ENCODE results near the gene GTF2A1.
"Not testable (repeated sequence)": the region's sequence is repeated elsewhere in the genome, so short reads cannot be mapped to it uniquely, and the experiment has no call there.

Gene GTF2A1

GRCh38 chr14:81224222-81224621 is 3.5 kb upstream of the GTF2A1 start:
- DNase-seq: no peak

DNA sequence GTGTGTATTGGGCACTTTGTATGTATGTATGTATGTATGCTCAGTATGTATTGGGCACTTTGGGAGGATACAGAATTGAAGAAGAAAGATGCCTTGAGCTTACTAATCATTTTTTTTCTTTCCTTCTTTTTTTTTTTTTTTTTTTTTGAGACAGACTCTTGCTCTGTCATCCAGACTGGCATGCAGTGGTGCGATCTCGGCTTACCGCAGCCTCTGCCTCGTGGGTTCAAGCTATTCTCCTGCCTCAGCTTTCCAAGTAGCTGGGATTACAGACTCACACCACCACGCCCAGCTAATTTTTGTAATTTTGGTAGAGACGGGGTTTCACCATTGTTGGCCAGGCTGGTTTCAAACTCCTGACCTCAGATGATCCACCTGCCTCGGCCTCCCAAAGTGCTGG is 3.0 kb upstream of the GTF2A1 start:
- not testable (repeated sequence) for DNase-seq

DNA sequence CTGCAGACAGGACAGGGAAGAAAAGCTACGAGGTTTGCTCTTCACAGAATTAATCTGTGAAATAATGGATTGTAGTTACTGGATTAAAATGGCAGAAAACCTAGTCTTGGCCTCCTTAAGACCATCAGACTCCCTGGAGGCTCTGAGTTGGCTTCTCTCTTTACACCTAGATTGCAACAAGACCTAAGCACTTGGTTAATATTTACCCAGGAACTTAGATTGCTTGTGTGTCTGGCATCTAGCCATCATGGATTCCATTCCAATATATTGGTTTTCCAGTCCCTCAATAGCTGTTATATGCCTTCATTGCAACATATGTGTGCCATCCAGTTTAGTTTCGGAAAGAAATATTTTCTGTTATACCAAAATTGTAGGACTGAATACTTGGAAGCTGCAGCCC is 1.9 kb upstream of the GTF2A1 start:
- no peak for DNase-seq

- no peak for DNase-seq
Measured at GRCh38 chr14:81222126-81222525, 1.4 kb upstream of the GTF2A1 start.

- no peak for DNase-seq
Measured at GRCh38 chr14:81221579-81222102, 882 bp upstream of the GTF2A1 start.

DNA sequence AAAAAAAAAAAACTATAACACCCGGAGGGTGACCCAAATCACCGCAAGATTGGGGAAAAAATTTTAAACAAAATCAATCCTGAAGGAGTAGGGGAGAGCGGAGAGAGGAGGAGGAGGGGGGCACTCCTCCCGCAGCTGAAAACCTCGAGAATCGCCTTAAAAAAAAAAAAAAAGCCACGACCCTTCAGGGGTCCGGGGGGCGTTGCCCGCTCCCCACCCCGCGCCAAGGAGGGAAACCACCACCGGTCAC is 254 bp downstream of the GTF2A1 start:
- DNase-seq: no peak

DNA sequence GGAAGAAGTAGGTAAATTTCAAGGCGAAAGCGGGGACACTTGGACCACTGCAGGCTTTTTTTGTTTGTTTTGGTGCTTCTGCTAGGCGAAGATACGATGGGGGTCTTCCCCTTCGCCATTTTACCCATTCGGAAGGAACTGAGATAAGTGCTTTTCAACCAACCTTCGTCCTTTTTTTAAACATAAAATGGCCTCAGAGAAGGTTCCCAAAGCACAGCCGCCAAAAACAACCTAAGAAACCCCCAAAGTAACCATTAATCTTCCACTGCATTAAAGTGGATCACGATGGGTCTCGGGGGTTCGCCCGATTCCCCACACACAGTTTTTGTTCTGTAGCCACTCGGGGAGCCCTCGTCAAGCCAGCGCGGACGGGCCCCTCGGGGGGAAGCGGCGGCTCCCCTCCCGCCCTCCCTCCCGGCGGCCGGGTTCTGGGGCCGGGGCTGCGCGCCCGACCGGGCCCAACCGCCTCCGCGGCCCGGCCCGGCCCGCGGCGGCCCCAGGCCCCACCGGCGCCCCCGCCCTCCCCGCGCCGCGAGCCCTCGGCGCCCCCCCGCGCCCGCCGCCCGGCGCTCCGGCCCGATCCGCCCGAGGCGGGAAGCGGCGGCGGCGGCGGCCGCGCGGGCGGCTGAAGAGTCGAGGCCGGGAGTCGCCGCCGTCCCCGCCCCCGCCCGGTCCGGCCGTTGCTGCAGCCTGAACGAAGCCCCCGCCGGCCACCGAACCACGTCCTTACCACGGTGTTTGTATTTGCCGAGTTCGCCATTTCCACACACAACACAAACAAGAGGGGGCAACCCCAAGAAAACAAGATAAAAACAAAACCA is 790 bp downstream of the GTF2A1 start:
- DNase-seq: peak; percentile 92

DNA sequence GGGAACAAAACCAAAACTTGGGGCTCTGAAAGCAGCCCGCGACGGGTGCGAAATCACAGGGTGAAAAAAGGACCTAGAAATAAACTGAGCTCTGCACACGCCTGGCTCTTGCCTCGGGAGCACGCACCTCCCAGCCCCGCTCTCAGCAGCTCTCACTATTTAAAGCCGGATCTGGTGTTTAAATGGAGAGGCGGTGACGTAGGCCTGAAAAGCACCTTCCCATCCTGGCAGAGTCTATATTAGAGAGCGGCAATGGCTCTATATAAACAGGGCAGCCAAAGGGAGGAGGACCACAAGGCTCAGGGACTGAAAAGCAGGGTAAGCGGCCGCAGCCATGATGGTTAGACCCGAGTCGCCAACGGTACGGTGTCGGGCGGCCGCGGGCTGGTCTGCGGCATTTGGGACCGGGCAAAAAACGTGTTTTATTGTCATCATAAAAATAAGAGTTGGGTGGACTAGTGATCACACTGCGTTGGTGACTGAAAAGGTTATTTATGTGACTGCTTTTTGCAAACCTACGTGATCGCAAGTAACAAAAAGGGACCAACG is 1.5 kb downstream of the GTF2A1 start:
- peak; percentile 100 for DNase-seq

GRCh38 chr14:81211844-81212243 is 8.9 kb downstream of the GTF2A1 start:
- DNase-seq: peak; percentile 54

DNA sequence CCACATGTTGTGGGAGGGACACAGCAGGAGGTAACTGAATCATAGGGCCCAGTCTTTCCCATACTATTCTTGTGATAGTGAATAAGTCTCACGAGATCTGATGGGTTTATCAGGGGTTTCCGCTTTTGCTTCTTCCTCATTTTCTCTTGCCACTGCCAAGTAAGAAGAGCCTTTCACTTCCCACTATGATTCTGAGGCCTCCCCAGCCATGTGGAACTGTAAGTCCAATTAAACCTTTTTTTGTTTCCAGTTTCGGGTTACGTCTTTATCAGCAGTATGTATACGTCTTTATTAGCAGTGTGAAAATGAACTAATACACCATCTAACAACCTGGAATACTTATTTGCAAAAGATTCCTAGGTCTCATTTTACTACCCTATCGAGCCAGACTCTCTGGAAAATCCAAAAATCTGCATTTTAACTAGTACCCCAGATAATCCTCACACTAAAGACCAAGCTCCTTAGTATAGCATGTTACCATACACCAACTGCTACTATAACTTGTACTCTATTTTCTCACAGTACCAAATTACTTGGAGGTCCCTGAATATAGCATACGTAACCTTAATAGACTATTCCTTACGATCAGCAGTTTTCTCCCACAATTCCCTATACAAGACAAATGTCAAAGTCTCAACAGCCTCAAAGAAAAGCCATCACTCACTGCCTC is 11.5 kb downstream of the GTF2A1 start:
- no peak for DNase-seq

DNA sequence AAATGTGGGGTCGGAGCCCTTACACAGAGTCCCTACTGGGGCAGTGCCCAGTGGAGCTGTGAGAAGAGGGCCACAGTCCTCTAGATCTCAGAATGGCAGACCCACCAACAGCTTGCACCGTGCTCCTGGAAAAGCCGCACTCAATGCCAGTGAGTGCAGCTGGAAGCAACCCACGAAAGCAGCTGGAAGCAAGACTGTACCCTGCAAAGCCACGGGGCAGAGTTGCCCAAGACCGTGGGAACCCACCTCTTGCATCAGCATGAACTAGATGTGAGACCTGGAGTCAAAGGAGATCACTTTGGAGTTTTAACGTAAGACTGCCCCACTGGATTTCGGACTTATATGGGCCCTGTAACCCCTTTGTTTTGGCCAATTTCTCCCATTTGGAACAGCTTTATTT is 12.3 kb downstream of the GTF2A1 start:
- no peak for DNase-seq

GRCh38 chr14:81206115-81206514 is 14.6 kb downstream of the GTF2A1 start:
- DNase-seq: no peak

GRCh38 chr14:81205639-81206038 is 15.1 kb downstream of the GTF2A1 start:
- no peak for DNase-seq

GRCh38 chr14:81200054-81200453 is 20.7 kb downstream of the GTF2A1 start:
- no peak for DNase-seq

GRCh38 chr14:81199084-81199483 is 21.7 kb downstream of the GTF2A1 start:
- no peak for DNase-seq

DNA sequence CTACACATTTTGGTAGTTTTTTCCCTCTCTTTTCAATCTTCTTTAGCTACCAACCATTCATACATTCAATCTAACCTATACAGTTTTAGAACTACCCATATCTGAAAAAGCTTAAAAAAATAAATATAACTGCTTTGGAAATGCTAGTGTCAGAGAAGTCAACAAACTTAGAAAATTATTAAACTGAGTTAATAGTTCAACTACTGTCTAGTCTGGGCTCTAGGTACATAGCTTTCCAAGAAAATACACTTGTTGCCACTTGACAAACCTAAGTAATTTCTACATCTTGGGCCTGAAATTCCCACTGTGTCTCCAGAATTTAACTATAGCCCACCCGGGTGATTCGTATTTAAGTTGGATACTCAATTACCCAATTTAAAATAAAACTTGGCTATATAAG is 22.1 kb downstream of the GTF2A1 start:
- DNase-seq: no peak

- no peak for DNase-seq
Measured at GRCh38 chr14:81193924-81194633, 26.7 kb downstream of the GTF2A1 start.

- no peak for DNase-seq
Measured at GRCh38 chr14:81192594-81192993, 28.2 kb downstream of the GTF2A1 start.

DNA sequence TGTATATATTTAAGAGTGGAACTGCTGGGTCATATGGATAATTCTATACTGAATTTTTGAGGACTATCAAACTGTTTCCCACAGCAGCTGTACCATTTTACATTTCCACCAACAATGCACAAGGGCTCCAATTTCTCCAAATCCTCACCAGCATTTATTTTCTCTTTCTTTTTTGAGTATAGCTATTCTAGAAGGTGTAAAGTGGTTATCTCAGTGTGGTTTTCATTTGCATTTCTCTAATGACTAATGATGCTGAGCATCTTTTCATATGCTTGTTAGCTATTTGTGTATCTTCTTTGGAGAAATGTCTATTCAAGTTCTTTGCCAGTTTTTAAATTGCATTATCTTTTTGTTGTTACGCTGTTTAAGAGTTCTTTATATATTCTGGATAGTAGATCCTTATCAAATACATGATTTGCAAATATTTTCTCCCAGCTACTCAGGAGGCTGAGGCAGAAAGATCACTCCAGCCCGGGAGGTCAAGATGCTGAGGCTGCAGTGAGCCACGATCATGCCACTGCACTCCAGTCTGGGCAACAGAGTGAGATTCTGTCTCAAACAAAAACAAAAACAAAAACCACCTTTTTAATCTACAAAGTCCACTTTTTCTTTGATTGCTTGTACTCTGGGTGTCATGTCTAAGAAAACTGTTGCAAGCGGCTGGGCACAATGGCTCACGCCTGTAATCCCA is 32.8 kb downstream of the GTF2A1 start:
- no peak for DNase-seq

GRCh38 chr14:81179631-81180030 is 41.1 kb downstream of the GTF2A1 start:
- DNase-seq: no peak

- no peak for DNase-seq
Measured at GRCh38 chr14:81178063-81178462, 42.7 kb downstream of the GTF2A1 start.

DNA sequence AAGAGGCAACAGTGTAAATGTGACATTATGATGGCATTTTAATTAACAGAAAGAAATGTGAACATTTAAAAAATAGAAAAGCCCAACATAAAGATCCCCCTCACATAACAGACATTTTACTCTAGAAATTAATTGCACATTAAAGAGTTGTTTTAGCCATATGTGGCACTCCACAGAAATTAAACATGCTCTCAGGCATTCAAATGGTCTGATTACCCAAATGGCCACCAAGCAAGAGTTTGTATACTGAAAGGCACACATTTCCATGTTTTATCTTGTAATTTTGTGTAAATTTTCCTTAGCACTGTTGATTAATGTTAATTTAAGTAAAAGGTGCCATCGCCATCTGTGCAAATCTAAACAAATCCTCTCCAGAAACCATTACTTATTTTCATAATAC is 43.5 kb downstream of the GTF2A1 start:
- no peak for DNase-seq

DNA sequence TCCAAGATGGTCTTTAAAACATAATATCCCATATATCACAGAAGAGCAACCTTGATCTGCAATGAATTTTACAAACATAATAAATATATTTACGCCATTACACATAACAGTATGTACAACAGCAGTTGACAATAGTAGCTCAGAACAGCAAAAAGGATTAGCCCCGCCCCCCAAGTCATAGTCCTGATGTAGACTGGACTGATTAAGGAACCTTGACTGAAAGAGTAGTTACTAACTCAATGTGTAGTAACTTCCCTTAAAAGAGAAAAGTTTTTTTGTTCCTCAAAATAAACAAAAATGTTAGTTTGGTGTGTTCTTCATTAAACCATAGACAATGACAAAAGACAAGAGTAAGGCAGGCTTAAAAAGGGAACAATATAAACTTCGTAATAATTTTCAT is 44.5 kb downstream of the GTF2A1 start:
- DNase-seq: no peak

Data from NCI-H1694 treated with DMSO at 0.1 percent for 48 hours (cell line).